ENCODE measurements around the gene SLC35F2. TPM values are rescaled to one million over a fixed set of nuclear protein-coding genes. Genes with fewer than 3 reads are reported as not detected.

SLC35F2 gene
- total RNA-seq, 1 experiment from 2014 or later: 135 TPM

DNA sequence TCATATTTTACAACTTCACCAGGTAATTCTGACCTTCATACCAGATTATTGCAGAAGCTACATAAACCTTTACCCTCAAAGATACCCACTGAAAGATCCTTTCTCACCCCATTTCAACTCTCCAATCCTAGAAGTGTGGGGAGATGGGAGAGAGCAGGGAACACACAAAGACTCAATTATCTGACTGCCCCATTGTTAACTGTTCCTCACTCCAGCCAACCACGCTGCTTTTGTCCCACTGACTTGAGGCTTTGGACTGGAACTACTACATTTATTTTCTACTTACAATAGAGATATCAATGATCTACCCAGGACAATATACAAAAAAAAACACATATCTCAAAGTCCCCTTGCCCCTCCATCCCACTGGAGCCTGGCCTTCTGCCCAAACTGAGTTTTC lies 102.0 kb downstream of the SLC35F2 start:
- H3K27ac ChIP-seq (ENCODE audit: low read length): no peak overlapping the region
- no peaks in the 10 kb centered on the region for H3K9me2 ChIP-seq (replicated peaks; ENCODE audit: insufficient read depth, low read length)
- H3K4me1 ChIP-seq (ENCODE audit: low read length): no peaks in the 10 kb centered on the region
- no peak overlapping the region for H3K9ac ChIP-seq (ENCODE audit: low read length)
- H3K79me2 ChIP-seq (ENCODE audit: low read length): no peaks in the 10 kb centered on the region
- DNase-seq: no peak
- H2AFZ ChIP-seq (ENCODE audit: low read length): no peak overlapping the region
- no peak overlapping the region for H3K4me3 ChIP-seq (ENCODE audit: low read length)
- H3K27me3 ChIP-seq (ENCODE audit: low read length): no peaks in the 10 kb centered on the region; the same call in 1 of the 2 replicates
- no peaks in the 10 kb centered on the region for H3K36me3 ChIP-seq (ENCODE audit: insufficient read depth, low read length)
- no peak overlapping the region for H3K4me2 ChIP-seq (ENCODE audit: low read depth, low read length, poor library complexity, severe bottlenecking)
- H4K20me1 ChIP-seq (ENCODE audit: insufficient read depth, low read depth, low read length): no peaks in the 10 kb centered on the region
- H3K9me3 ChIP-seq (ENCODE audit: low read length): no peaks in the 10 kb centered on the region

DNA sequence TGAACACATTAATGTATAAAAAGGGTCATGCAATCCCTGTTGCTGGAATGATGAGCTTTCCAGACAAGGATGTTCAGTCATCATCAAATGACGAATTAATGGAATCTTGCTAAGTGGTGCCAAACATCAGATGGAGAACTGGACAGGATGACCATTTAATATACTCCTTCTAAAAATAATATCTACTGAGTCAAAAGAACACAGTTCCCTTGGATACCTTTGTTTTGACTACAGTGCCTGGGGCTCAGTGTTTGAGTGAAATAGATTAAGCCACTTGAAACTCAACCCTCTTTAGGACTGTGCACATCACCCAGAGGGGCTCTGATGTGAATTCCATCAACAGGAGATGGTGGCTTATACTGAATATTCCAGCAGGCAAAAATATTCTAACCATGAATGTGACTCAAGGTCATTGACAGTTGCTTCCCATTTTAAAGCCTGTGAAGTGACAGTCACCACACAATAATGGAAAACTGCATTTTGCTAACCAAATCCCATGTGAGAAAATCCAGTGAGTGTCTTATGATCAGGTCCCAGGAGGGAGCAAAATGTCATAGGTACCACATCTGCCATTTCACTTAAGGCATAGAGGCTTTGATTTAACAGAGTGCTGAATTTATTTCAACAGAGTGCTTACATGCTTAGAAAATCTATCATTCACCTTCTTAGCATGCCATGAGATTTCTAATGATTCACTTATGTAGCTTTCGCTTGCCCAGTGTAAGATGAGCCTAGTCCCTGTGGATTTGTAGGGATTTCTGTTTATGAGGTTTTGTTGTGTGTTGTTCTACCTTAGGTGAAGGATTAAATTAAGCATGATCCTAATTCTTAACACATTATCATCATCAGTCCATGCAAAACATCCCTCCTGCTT lies 105.4 kb downstream of the SLC35F2 start:
- Histone ChIP-seq H3K4me2 (ENCODE audit: low read depth, low read length, poor library complexity, severe bottlenecking) (no peak overlapping the region), H3K27me3 (ENCODE audit: low read length) (no peaks in the 10 kb centered on the region; the same call in 1 of the 2 replicates), H3K9me3 (ENCODE audit: low read length) (no peaks in the 10 kb centered on the region), H3K9ac (ENCODE audit: low read length) (no peak overlapping the region), H2AFZ (ENCODE audit: low read length) (no peak overlapping the region), H3K79me2 (ENCODE audit: low read length) (no peaks in the 10 kb centered on the region), H3K4me1 (ENCODE audit: low read length) (no peaks in the 10 kb centered on the region), H3K27ac (ENCODE audit: low read length) (no peak overlapping the region), H3K9me2 (replicated peaks; ENCODE audit: insufficient read depth, low read length) (no peaks in the 10 kb centered on the region), H4K20me1 (ENCODE audit: insufficient read depth, low read depth, low read length) (no peaks in the 10 kb centered on the region), H3K4me3 (ENCODE audit: low read length) (no peak overlapping the region), H3K36me3 (ENCODE audit: insufficient read depth, low read length) (no peaks in the 10 kb centered on the region)
- DNase-seq: no peak

GRCh38 chr11:107752508-107752907 lies 106.1 kb downstream of the SLC35F2 start:
- H3K4me2 ChIP-seq (ENCODE audit: low read depth, low read length, poor library complexity, severe bottlenecking): no peak overlapping the region
- no peaks in the 10 kb centered on the region for H3K9me2 ChIP-seq (replicated peaks; ENCODE audit: insufficient read depth, low read length)
- H3K36me3 ChIP-seq (ENCODE audit: insufficient read depth, low read length): no peaks in the 10 kb centered on the region
- H3K27me3 ChIP-seq (ENCODE audit: low read length): no peaks in the 10 kb centered on the region
- H3K4me3 ChIP-seq (ENCODE audit: low read length): no peak overlapping the region
- H3K4me1 ChIP-seq (ENCODE audit: low read length): no peaks in the 10 kb centered on the region
- H3K9ac ChIP-seq (ENCODE audit: low read length): no peak overlapping the region
- no peaks in the 10 kb centered on the region for H4K20me1 ChIP-seq (ENCODE audit: insufficient read depth, low read depth, low read length)
- H3K79me2 ChIP-seq (ENCODE audit: low read length): no peaks in the 10 kb centered on the region
- H3K27ac ChIP-seq (ENCODE audit: low read length): no peak overlapping the region
- H3K9me3 ChIP-seq (ENCODE audit: low read length): no peaks in the 10 kb centered on the region
- no peak overlapping the region for H2AFZ ChIP-seq (ENCODE audit: low read length)
- no peak for DNase-seq

GRCh38 chr11:107751082-107751481 lies 107.5 kb downstream of the SLC35F2 start:
- no peak overlapping the region for H3K27ac ChIP-seq (ENCODE audit: low read length)
- H3K79me2 ChIP-seq (ENCODE audit: low read length): no peaks in the 10 kb centered on the region
- no peaks in the 10 kb centered on the region for H3K36me3 ChIP-seq (ENCODE audit: insufficient read depth, low read length)
- H3K9ac ChIP-seq (ENCODE audit: low read length): no peak overlapping the region
- H2AFZ ChIP-seq (ENCODE audit: low read length): no peak overlapping the region
- H3K4me3 ChIP-seq (ENCODE audit: low read length): no peak overlapping the region
- H3K27me3 ChIP-seq (ENCODE audit: low read length): no peaks in the 10 kb centered on the region
- H3K4me2 ChIP-seq (ENCODE audit: low read depth, low read length, poor library complexity, severe bottlenecking): no peak overlapping the region
- H3K4me1 ChIP-seq (ENCODE audit: low read length): no peaks in the 10 kb centered on the region
- DNase-seq: no peak
- H3K9me3 ChIP-seq (ENCODE audit: low read length): no peaks in the 10 kb centered on the region
- H4K20me1 ChIP-seq (ENCODE audit: insufficient read depth, low read depth, low read length): no peaks in the 10 kb centered on the region
- no peaks in the 10 kb centered on the region for H3K9me2 ChIP-seq (replicated peaks; ENCODE audit: insufficient read depth, low read length)

GRCh38 chr11:107750313-107750712 lies 108.3 kb downstream of the SLC35F2 start:
- Histone ChIP-seq H3K9me2 (replicated peaks; ENCODE audit: insufficient read depth, low read length) (no peaks in the 10 kb centered on the region), H3K9me3 (ENCODE audit: low read length) (no peaks in the 10 kb centered on the region), H3K4me1 (ENCODE audit: low read length) (no peaks in the 10 kb centered on the region), H2AFZ (ENCODE audit: low read length) (no peak overlapping the region), H3K36me3 (ENCODE audit: insufficient read depth, low read length) (no peaks in the 10 kb centered on the region), H3K79me2 (ENCODE audit: low read length) (no peaks in the 10 kb centered on the region), H3K27ac (ENCODE audit: low read length) (no peak overlapping the region), H3K9ac (ENCODE audit: low read length) (no peak overlapping the region), H4K20me1 (ENCODE audit: insufficient read depth, low read depth, low read length) (no peaks in the 10 kb centered on the region), H3K4me2 (ENCODE audit: low read depth, low read length, poor library complexity, severe bottlenecking) (no peak overlapping the region), H3K27me3 (ENCODE audit: low read length) (no peaks in the 10 kb centered on the region), H3K4me3 (ENCODE audit: low read length) (no peak overlapping the region)
- DNase-seq: no peak

GRCh38 chr11:107747622-107748021 lies 111.0 kb downstream of the SLC35F2 start:
- Histone ChIP-seq H4K20me1 (ENCODE audit: insufficient read depth, low read depth, low read length) (no peaks in the 10 kb centered on the region), H3K27ac (ENCODE audit: low read length) (no peak overlapping the region), H3K9me2 (replicated peaks; ENCODE audit: insufficient read depth, low read length) (no peaks in the 10 kb centered on the region), H3K9me3 (ENCODE audit: low read length) (no peaks in the 10 kb centered on the region), H3K4me3 (ENCODE audit: low read length) (no peak overlapping the region), H3K36me3 (ENCODE audit: insufficient read depth, low read length) (no peaks in the 10 kb centered on the region), H3K9ac (ENCODE audit: low read length) (no peak overlapping the region), H3K4me1 (ENCODE audit: low read length) (no peaks in the 10 kb centered on the region), H3K27me3 (ENCODE audit: low read length) (no peaks in the 10 kb centered on the region), H2AFZ (ENCODE audit: low read length) (no peak overlapping the region), H3K4me2 (ENCODE audit: low read depth, low read length, poor library complexity, severe bottlenecking) (no peak overlapping the region), H3K79me2 (ENCODE audit: low read length) (no peaks in the 10 kb centered on the region)
- no peak for DNase-seq

- H4K20me1 ChIP-seq (ENCODE audit: insufficient read depth, low read depth, low read length): no peaks in the 10 kb centered on the region
- no peak overlapping the region for H3K9ac ChIP-seq (ENCODE audit: low read length)
- no peaks in the 10 kb centered on the region for H3K27me3 ChIP-seq (ENCODE audit: low read length)
- no peak overlapping the region for H3K27ac ChIP-seq (ENCODE audit: low read length)
- no peak overlapping the region for H3K4me3 ChIP-seq (ENCODE audit: low read length)
- no peaks in the 10 kb centered on the region for H3K36me3 ChIP-seq (ENCODE audit: insufficient read depth, low read length)
- no peaks in the 10 kb centered on the region for H3K4me1 ChIP-seq (ENCODE audit: low read length)
- no peaks in the 10 kb centered on the region for H3K9me2 ChIP-seq (replicated peaks; ENCODE audit: insufficient read depth, low read length)
- H3K4me2 ChIP-seq (ENCODE audit: low read depth, low read length, poor library complexity, severe bottlenecking): no peak overlapping the region
- no peaks in the 10 kb centered on the region for H3K79me2 ChIP-seq (ENCODE audit: low read length)
- no peak for DNase-seq
- H2AFZ ChIP-seq (ENCODE audit: low read length): no peak overlapping the region
- no peaks in the 10 kb centered on the region for H3K9me3 ChIP-seq (ENCODE audit: low read length)
These were observed 113.9 kb downstream of the SLC35F2 start for GRCh38 chr11:107744736-107745135.

GRCh38 chr11:107743191-107743590 lies 115.4 kb downstream of the SLC35F2 start:
- no peaks in the 10 kb centered on the region for H3K36me3 ChIP-seq (ENCODE audit: insufficient read depth, low read length)
- H3K4me3 ChIP-seq (ENCODE audit: low read length): no peak overlapping the region
- H3K9ac ChIP-seq (ENCODE audit: low read length): no peak overlapping the region
- H3K4me1 ChIP-seq (ENCODE audit: low read length): no peaks in the 10 kb centered on the region
- no peak overlapping the region for H3K4me2 ChIP-seq (ENCODE audit: low read depth, low read length, poor library complexity, severe bottlenecking)
- H2AFZ ChIP-seq (ENCODE audit: low read length): no peak overlapping the region
- no peak for DNase-seq
- no peak overlapping the region for H3K27ac ChIP-seq (ENCODE audit: low read length)
- H3K79me2 ChIP-seq (ENCODE audit: low read length): no peaks in the 10 kb centered on the region
- no peaks in the 10 kb centered on the region for H3K9me2 ChIP-seq (replicated peaks; ENCODE audit: insufficient read depth, low read length)
- no peaks in the 10 kb centered on the region for H4K20me1 ChIP-seq (ENCODE audit: insufficient read depth, low read depth, low read length)
- no peaks in the 10 kb centered on the region for H3K9me3 ChIP-seq (ENCODE audit: low read length)
- H3K27me3 ChIP-seq (ENCODE audit: low read length): no peaks in the 10 kb centered on the region
